Measurements from ENCODE around the gene HPSE2. TPM values are rescaled to one million over a fixed set of nuclear protein-coding genes. Genes with fewer than 3 reads are reported as not detected.

Gene HPSE2
- total RNA-seq, 1 experiment from 2014 or later, result 0.05 TPM

GRCh38 chr10:98808282-98808892 lies 427.3 kb downstream of the HPSE2 start:
- Histone ChIP-seq H4K20me1 (ENCODE audit: insufficient read depth) (no peaks in the 10 kb centered on the region), H3K9me2 (ENCODE audit: insufficient read depth) (no peaks in the 10 kb centered on the region), H3K4me2 (ENCODE audit: low read length) (no peak overlapping the region), H3K27ac (ENCODE audit: low read depth, low read length) (no peak overlapping the region), H3K79me2 (ENCODE audit: insufficient read depth, low read length) (no peaks in the 10 kb centered on the region), H3K9me3 (ENCODE audit: control insufficient read depth in 1 of 2, insufficient read depth in 1 of 2, low read depth in 1 of 2, low read length in 2 of 2) (no peaks in the 10 kb centered on the region), H2AFZ (ENCODE audit: low read depth, low read length, poor library complexity, severe bottlenecking) (no peak overlapping the region), H3K4me1 (ENCODE audit: control insufficient read depth in 1 of 2, insufficient read depth in 2 of 2, low read length in 2 of 2) (no peaks in the 10 kb centered on the region), H3K36me3 (ENCODE audit: control insufficient read depth in 1 of 2, insufficient read depth in 2 of 2, low read length in 2 of 2) (no peaks in the 10 kb centered on the region), H3K9ac (ENCODE audit: low read length) (no peak overlapping the region), H3K27me3 (ENCODE audit: insufficient read depth, low read length) (no peaks in the 10 kb centered on the region; the same call in 1 of the 2 replicates), H3K4me3 (replicated peaks in 1 of 2; ENCODE audit: low read depth in 1 of 2, low read length in 2 of 2) (no peak overlapping the region)
- ATAC-seq (no peak), DNase-seq (ENCODE audit: low read depth, low spot score) (no peak)
- no peak for TF ChIP-seq ZFX (IDR thresholded peaks at IDR 0.05)
- no peak for TF ChIP-seq SIN3A (IDR thresholded peaks at IDR 0.05; ENCODE audit: low read depth)
- TF ChIP-seq CEBPB (IDR thresholded peaks at IDR 0.05; ENCODE audit: low read depth), result no peak
- TF ChIP-seq CBX3 (IDR thresholded peaks at IDR 0.05; ENCODE audit: low read depth), result no peak
- TF ChIP-seq SRF (IDR thresholded peaks at IDR 0.05; ENCODE audit: low read depth), result no peak
- no peak for TF ChIP-seq ZNF274 (IDR thresholded peaks at IDR 0.05; ENCODE audit: low read depth, low read length)
- RAD21 ChIA-PET (ENCODE audit: low non-redundant PET in 1 of 2, low total read pairs in 2 of 2, uncharacterized antibody in 2 of 2, unreplicated experiment in 2 of 2), result no interaction called here
- POLR2A ChIA-PET, result no interaction called here
- CTCF ChIA-PET, result interaction anchor here (0.5 kb wide), 1 partner anchor 1109 kb away, joined by 3 read pairs; no protein-coding TSS in a partner anchor
- intact Hi-C loops (cut with micrococcal nuclease), result loop anchor here (5.0 kb wide), 1 partner anchor 229 kb away; no protein-coding TSS in a partner anchor
- no TSS peak for BruUV-seq (replicated peaks)

DNA sequence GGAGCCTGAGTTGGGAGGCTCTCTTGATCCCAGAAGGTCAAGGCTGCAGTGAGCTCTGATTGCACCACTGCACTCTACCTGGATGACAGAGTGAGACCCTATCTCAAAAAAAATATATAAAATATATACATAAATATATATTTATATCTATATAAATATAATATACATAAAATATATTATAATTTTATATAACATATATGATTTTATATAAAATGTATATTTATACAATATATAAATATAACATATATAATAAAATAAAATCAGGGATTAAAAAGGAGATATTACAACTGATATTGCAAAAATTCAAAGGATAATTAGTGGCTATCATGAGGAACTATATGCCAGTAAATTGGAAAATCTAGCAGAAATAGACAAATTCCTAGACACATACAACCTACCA lies 435.4 kb downstream of the HPSE2 start:
- ATAC-seq (no peak), DNase-seq (ENCODE audit: low read depth, low spot score) (no peak)
- no peaks in the 10 kb centered on the region for H3K4me1 ChIP-seq (ENCODE audit: control insufficient read depth in 1 of 2, insufficient read depth in 2 of 2, low read length in 2 of 2)
- no peak overlapping the region for H2AFZ ChIP-seq (ENCODE audit: low read depth, low read length, poor library complexity, severe bottlenecking)
- ChIA-PET POLR2A (no interaction called here), RAD21 (ENCODE audit: low non-redundant PET in 1 of 2, low total read pairs in 2 of 2, uncharacterized antibody in 2 of 2, unreplicated experiment in 2 of 2) (no interaction called here), CTCF (no interaction called here)
- H3K4me2 ChIP-seq (ENCODE audit: low read length), result no peak overlapping the region
- no peaks in the 10 kb centered on the region for H3K36me3 ChIP-seq (ENCODE audit: control insufficient read depth in 1 of 2, insufficient read depth in 2 of 2, low read length in 2 of 2)
- no TSS peak for BruUV-seq (replicated peaks)
- H4K20me1 ChIP-seq (ENCODE audit: insufficient read depth), result no peaks in the 10 kb centered on the region
- no peak overlapping the region for H3K4me3 ChIP-seq (replicated peaks in 1 of 2; ENCODE audit: low read depth in 1 of 2, low read length in 2 of 2)
- TF ChIP-seq MAX (IDR thresholded peaks at IDR 0.05) (no peak), POLR2AphosphoS5 (IDR thresholded peaks at IDR 0.05; ENCODE audit: low read depth, low read length) (no peak), CEBPB (IDR thresholded peaks at IDR 0.05; ENCODE audit: low read depth) (no peak), ELF1 (IDR thresholded peaks at IDR 0.05; ENCODE audit: borderline replicate concordance, low read depth) (no peak), SRF (IDR thresholded peaks at IDR 0.05; ENCODE audit: low read depth) (no peak)
- peaks cover 6% of the 10 kb centered on the region; the same call in 1 of the 2 replicates for H3K27me3 ChIP-seq (ENCODE audit: insufficient read depth, low read length)
- H3K9me2 ChIP-seq (ENCODE audit: insufficient read depth), result no peaks in the 10 kb centered on the region
- no peaks in the 10 kb centered on the region for H3K79me2 ChIP-seq (ENCODE audit: insufficient read depth, low read length)
- no peak overlapping the region for H3K27ac ChIP-seq (ENCODE audit: low read depth, low read length)
- no peak overlapping the region for H3K9ac ChIP-seq (ENCODE audit: low read length)
- no peaks in the 10 kb centered on the region for H3K9me3 ChIP-seq (ENCODE audit: control insufficient read depth in 1 of 2, insufficient read depth in 1 of 2, low read depth in 1 of 2, low read length in 2 of 2)
- intact Hi-C loops (cut with micrococcal nuclease), result no loop called here

Measured in HCT116 (cell line).